Panc1 (cell line): ENCODE measurements around the gene PTPN4. TPM values are rescaled to one million over a fixed set of nuclear protein-coding genes. Genes with fewer than 3 reads are reported as not detected.

Source experiments
- ATAC-seq: fragments of 200-7000 bp; cut with Tn5 transposase; 2 replicates; pipeline ENCODE4 v1.9.1; 2020; ENCODE audit warnings: mild to moderate bottlenecking, moderate library complexity
- BruUV-seq: library from RNA; stranded (reverse); fragments of 400-500 nt; replicated peaks from 2 replicates; lab custom pipeline; 2021; lab: Mats Ljungman, UMichigan
- CTCF ChIA-PET: fragments of 300-600 bp; sonication (Branson Sonifier 250); formaldehyde crosslinking; loops from one replicate; lab custom pipeline; 2022; ENCODE audit warnings: antibody characterized with exemption; lab: Charles Lee
- POLR2A ChIA-PET: fragments of 300-600 bp; sonication (Branson Sonifier 250); formaldehyde crosslinking; loops from one replicate; lab custom pipeline; 2022; ENCODE audit warnings: antibody characterized with exemption; lab: Charles Lee
- DNase-seq: peaks from one replicate; pipeline ENCODE4 v3.0.0-alpha.2; 2010; ENCODE audit warnings: low read depth, low spot score
- H3K27ac ChIP-seq: 2 replicates; pipeline ENCODE4 v1.5.1; 2011; ENCODE audit warnings: mild to moderate bottlenecking, low read length, inconsistent platforms
- H3K27me3 ChIP-seq: fragments of 200-500 bp; sonication (Bioruptor generic); 2 replicates; pipeline ENCODE4 v1.6.0; 2014; ENCODE audit warnings: low read length, inconsistent platforms; ENCODE audit not compliant: control insufficient read depth, insufficient read depth
- H3K36me3 ChIP-seq: fragments of 200-500 bp; sonication (Bioruptor generic); 2 replicates; pipeline ENCODE4 v1.5.1; 2014; ENCODE audit warnings: inconsistent platforms, mild to moderate bottlenecking, low read length, moderate library complexity; ENCODE audit not compliant: control insufficient read depth, insufficient read depth
- H3K4me1 ChIP-seq: 2 replicates; pipeline ENCODE4 v1.5.1; 2011; ENCODE audit warnings: inconsistent platforms, mild to moderate bottlenecking, low read length, moderate library complexity; ENCODE audit not compliant: control insufficient read depth, insufficient read depth
- H3K4me3 ChIP-seq, 2 experiments: 2 replicates each; pipeline ENCODE4 v1.5.1; 2011 to 2012; ENCODE audit warnings: low read depth in 2 of 2, low read length in 2 of 2, mild to moderate bottlenecking in 2 of 2, inconsistent platforms in 1 of 2, moderate library complexity in 1 of 2
- H3K9me3 ChIP-seq: fragments of 200-500 bp; sonication (Bioruptor generic); 2 replicates; pipeline ENCODE4 v1.5.1; 2014; ENCODE audit warnings: low read depth, mild to moderate bottlenecking, inconsistent platforms, low read length, moderate library complexity; ENCODE audit not compliant: control insufficient read depth, insufficient read depth
- CTCF ChIP-seq: fragments of 450-650 bp; IDR thresholded peaks from 2 replicates; pipeline ENCODE4 v1.5.1; 2017; ENCODE audit warnings: mild to moderate bottlenecking
- POLR2AphosphoS5 ChIP-seq: IDR thresholded peaks from 2 replicates; pipeline ENCODE4 v1.6.1; 2012; ENCODE audit warnings: mild to moderate bottlenecking, low read depth, low read length, moderate library complexity
- REST ChIP-seq, 2 experiments: IDR thresholded peaks; 2 replicates each; pipeline ENCODE4 v1.6.1; 2011 to 2012; ENCODE audit warnings: low read depth in 2 of 2, control low read depth in 1 of 2, low read length in 1 of 2, mild to moderate bottlenecking in 1 of 2, moderate library complexity in 1 of 2; ENCODE audit not compliant: insufficient read depth in 1 of 2
- SIN3A ChIP-seq: IDR thresholded peaks from 2 replicates; pipeline ENCODE4 v1.6.1; 2012; ENCODE audit warnings: low read depth, mild to moderate bottlenecking, low read length, moderate library complexity, borderline replicate concordance; ENCODE audit not compliant: insufficient read depth
- TCF7L2 ChIP-seq: IDR thresholded peaks from 2 replicates; pipeline ENCODE4 v1.6.1; 2011; ENCODE audit warnings: mild to moderate bottlenecking, low read depth, low read length, inconsistent platforms
- in situ Hi-C: cut with HindIII; loops from 2 replicates; pipeline ENCODE4 v1.10.0; 2016; ENCODE audit warnings: low sequenced_read_pairs, low pct_unique_long_range_greater_than_20kb
- intact Hi-C: fragments of 100-400 bp; cut with micrococcal nuclease; formaldehyde crosslinking; loops from one replicate; pipeline ENCODE4 v1.10.0; 2022; ENCODE audit not compliant: unreplicated experiment
- total RNA-seq: library from RNA; stranded (reverse); gene quantifications from one replicate; pipeline ENCODE4 v1.2.1, GENCODE V29; 2021; ENCODE audit not compliant: unreplicated experiment

The PTPN4 gene
- total RNA-seq, 1 experiment from 2014 or later, result 45.9 TPM

GRCh38 chr2:119736021-119736420 is 23.7 kb upstream of the PTPN4 start:
- Histone ChIP-seq H3K9me3 (no peaks in the 10 kb centered on the region), H3K4me3 (no peak overlapping the region), H3K4me1 (no peaks in the 10 kb centered on the region), H3K36me3 (no peaks in the 10 kb centered on the region), H3K27me3 (no peaks in the 10 kb centered on the region; the same call in 1 of the 2 replicates), H3K27ac (no peak overlapping the region)
- BruUV-seq, result no TSS peak
- ATAC-seq, result no peak
- no peak for TF ChIP-seq CTCF
- CTCF ChIA-PET, result no interaction called here
- POLR2A ChIA-PET, result no interaction called here
- in situ Hi-C loops, result no loop called here
- DNase-seq, result no peak
- intact Hi-C loops, result no loop called here

- ATAC-seq, result no peak
- H3K4me1 ChIP-seq, result no peaks in the 10 kb centered on the region
- CTCF ChIA-PET, result no interaction called here
- intact Hi-C loops, result no loop called here
- POLR2A ChIA-PET, result no interaction called here
- H3K4me3 ChIP-seq, result no peak overlapping the region
- no TSS peak for BruUV-seq
- no peak overlapping the region for H3K27ac ChIP-seq
- no peak for DNase-seq
- H3K36me3 ChIP-seq, result no peaks in the 10 kb centered on the region; the same call in 1 of the 2 replicates
- no peaks in the 10 kb centered on the region; the same call in 1 of the 2 replicates for H3K27me3 ChIP-seq
- H3K9me3 ChIP-seq, result no peaks in the 10 kb centered on the region
- in situ Hi-C loops, result no loop called here
- TF ChIP-seq SIN3A (no peak), POLR2AphosphoS5 (no peak), TCF7L2 (no peak), REST (IDR thresholded peaks at IDR 0.05; ENCODE audit: insufficient read depth in 1 of 2, low read depth in 2 of 2, low read length in 1 of 2) (no peak), CTCF (no peak)
These were observed 20.0 kb upstream of the PTPN4 start for GRCh38 chr2:119739580-119740255.
